Progenitor cell of endocrine pancreas (in vitro differentiated cells): ENCODE measurements around the gene ADAMTS14. TPM values are rescaled to one million over a fixed set of nuclear protein-coding genes. Genes with fewer than 3 reads are reported as not detected.

Source experiments
- DNase-seq: peaks from one replicate; pipeline ENCODE4 v3.0.0; 2021; ENCODE audit warnings: low spot score; ENCODE audit not compliant: unreplicated experiment
- H3K27ac Mint-ChIP-seq: 2 replicates; pipeline ENCODE4 v1.8.0; 2021; ENCODE audit warnings: mild to moderate bottlenecking, moderate library complexity, mixed read lengths
- H3K27me3 Mint-ChIP-seq: 2 replicates; pipeline ENCODE4 v1.8.0; 2021; ENCODE audit warnings: mixed read lengths
- H3K36me3 Mint-ChIP-seq: 2 replicates; pipeline ENCODE4 v1.8.0; 2022; ENCODE audit warnings: mixed read lengths; ENCODE audit not compliant: insufficient read depth
- H3K4me1 Mint-ChIP-seq: 2 replicates; pipeline ENCODE4 v1.8.0; 2021; ENCODE audit warnings: low read depth, mixed read lengths
- H3K4me3 Mint-ChIP-seq: 2 replicates; pipeline ENCODE4 v1.8.0; 2021; ENCODE audit warnings: low read depth, mild to moderate bottlenecking, moderate library complexity, mixed read lengths
- H3K9me3 Mint-ChIP-seq: 2 replicates; pipeline ENCODE4 v1.8.0; 2021; ENCODE audit warnings: low read depth, mixed read lengths
- CTCF ChIP-seq: fragments of 200-600 bp; sonication (generic); IDR thresholded peaks from one replicate; pipeline ENCODE4 v1.5.0; 2021; ENCODE audit warnings: antibody characterized with exemption, mild to moderate bottlenecking; ENCODE audit not compliant: unreplicated experiment
- total RNA-seq: library from RNA; stranded (reverse); gene quantifications from 2 replicates; pipeline ENCODE4 v1.2.1, GENCODE V29; 2021

The ADAMTS14 gene
- total RNA-seq, 1 donor from 2014 or later = 0.05 TPM

GRCh38 chr10:70699063-70699658 is 26.9 kb downstream of the ADAMTS14 start:
- no peak overlapping the region for H3K4me3 Mint-ChIP-seq
- H3K27ac Mint-ChIP-seq = no peak overlapping the region
- no peaks in the 10 kb centered on the region for H3K9me3 Mint-ChIP-seq
- no peak for DNase-seq
- no peaks in the 10 kb centered on the region for H3K4me1 Mint-ChIP-seq
- no peak for TF ChIP-seq CTCF
- no peaks in the 10 kb centered on the region for H3K27me3 Mint-ChIP-seq
- H3K36me3 Mint-ChIP-seq = no peaks in the 10 kb centered on the region

- H3K36me3 Mint-ChIP-seq = no peaks in the 10 kb centered on the region
- no peaks in the 10 kb centered on the region for H3K4me1 Mint-ChIP-seq
- H3K27ac Mint-ChIP-seq = no peak overlapping the region
- no peak for DNase-seq
- no peak overlapping the region for H3K4me3 Mint-ChIP-seq
- H3K9me3 Mint-ChIP-seq = no peaks in the 10 kb centered on the region
- H3K27me3 Mint-ChIP-seq = no peaks in the 10 kb centered on the region
- TF ChIP-seq CTCF = no peak
Observed at GRCh38 chr10:70699659-70700174, 27.4 kb downstream of the ADAMTS14 start.

- TF ChIP-seq CTCF = no peak
- no peak for DNase-seq
- H3K36me3 Mint-ChIP-seq = no peaks in the 10 kb centered on the region
- H3K27me3 Mint-ChIP-seq = no peaks in the 10 kb centered on the region
- no peak overlapping the region for H3K27ac Mint-ChIP-seq
- H3K4me1 Mint-ChIP-seq = no peaks in the 10 kb centered on the region
- no peaks in the 10 kb centered on the region for H3K9me3 Mint-ChIP-seq
- no peak overlapping the region for H3K4me3 Mint-ChIP-seq
Observed at GRCh38 chr10:70702190-70702763, 30.0 kb downstream of the ADAMTS14 start.

GRCh38 chr10:70704211-70704610 is 31.9 kb downstream of the ADAMTS14 start:
- Mint-ChIP-seq H3K27ac (no peak overlapping the region), H3K36me3 (no peaks in the 10 kb centered on the region), H3K4me1 (no peaks in the 10 kb centered on the region), H3K27me3 (no peaks in the 10 kb centered on the region), H3K4me3 (no peak overlapping the region), H3K9me3 (no peaks in the 10 kb centered on the region)
- TF ChIP-seq CTCF = no peak
- DNase-seq = no peak

GRCh38 chr10:70705121-70705861 is 33.0 kb downstream of the ADAMTS14 start:
- Mint-ChIP-seq H3K27ac (no peak overlapping the region), H3K4me1 (no peaks in the 10 kb centered on the region), H3K4me3 (no peak overlapping the region), H3K9me3 (no peaks in the 10 kb centered on the region), H3K36me3 (no peaks in the 10 kb centered on the region), H3K27me3 (no peaks in the 10 kb centered on the region)
- DNase-seq = no peak
- TF ChIP-seq CTCF = no peak
